Mucosa of gallbladder (tissue), 1 donor: ENCODE results near the gene PLEKHA1. TPM values are rescaled to one million over a fixed set of nuclear protein-coding genes. Genes with fewer than 3 reads are reported as not detected.

Experiments
- DNase-seq: peaks from one replicate; pipeline ENCODE4 v3.0.0-alpha.2; 2020; ENCODE audit warnings: low spot score
- total RNA-seq: library from RNA; stranded (reverse); gene quantifications from one replicate; pipeline ENCODE4 v1.2.1, GENCODE V29; 2021
- donor health status: DM: no; HTN: no; CAD: no.

The PLEKHA1 gene
- total RNA-seq, 1 donor from 2014 or later: 54.8 TPM

DNA sequence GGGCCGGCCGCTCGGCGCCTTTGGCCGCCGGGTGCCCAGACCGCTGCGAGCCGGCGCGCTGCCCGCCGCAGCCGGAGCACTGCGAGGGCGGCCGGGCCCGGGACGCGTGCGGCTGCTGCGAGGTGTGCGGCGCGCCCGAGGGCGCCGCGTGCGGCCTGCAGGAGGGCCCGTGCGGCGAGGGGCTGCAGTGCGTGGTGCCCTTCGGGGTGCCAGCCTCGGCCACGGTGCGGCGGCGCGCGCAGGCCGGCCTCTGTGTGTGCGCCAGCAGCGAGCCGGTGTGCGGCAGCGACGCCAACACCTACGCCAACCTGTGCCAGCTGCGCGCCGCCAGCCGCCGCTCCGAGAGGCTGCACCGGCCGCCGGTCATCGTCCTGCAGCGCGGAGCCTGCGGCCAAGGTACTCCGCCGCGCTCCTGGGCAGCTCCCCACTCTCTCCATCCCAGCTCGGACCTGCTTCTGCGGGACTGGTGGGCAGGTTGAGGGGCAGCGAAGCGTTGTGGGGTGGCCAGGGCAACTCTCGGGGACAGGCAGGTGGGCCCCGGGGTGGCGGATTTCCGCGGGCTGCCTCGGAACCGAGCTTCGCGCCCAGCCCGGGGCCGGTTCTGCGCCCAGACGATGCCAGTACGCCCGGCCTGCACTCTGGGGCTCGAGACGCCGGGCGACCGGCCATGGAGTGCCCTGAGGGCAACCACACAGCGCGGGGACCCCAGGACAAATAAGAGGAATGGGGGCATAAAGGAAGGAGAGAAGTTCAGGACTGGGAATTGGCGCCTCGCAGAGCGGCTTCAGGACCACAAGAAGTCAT is 87.4 kb downstream of the PLEKHA1 start:
- no peak for DNase-seq

DNA sequence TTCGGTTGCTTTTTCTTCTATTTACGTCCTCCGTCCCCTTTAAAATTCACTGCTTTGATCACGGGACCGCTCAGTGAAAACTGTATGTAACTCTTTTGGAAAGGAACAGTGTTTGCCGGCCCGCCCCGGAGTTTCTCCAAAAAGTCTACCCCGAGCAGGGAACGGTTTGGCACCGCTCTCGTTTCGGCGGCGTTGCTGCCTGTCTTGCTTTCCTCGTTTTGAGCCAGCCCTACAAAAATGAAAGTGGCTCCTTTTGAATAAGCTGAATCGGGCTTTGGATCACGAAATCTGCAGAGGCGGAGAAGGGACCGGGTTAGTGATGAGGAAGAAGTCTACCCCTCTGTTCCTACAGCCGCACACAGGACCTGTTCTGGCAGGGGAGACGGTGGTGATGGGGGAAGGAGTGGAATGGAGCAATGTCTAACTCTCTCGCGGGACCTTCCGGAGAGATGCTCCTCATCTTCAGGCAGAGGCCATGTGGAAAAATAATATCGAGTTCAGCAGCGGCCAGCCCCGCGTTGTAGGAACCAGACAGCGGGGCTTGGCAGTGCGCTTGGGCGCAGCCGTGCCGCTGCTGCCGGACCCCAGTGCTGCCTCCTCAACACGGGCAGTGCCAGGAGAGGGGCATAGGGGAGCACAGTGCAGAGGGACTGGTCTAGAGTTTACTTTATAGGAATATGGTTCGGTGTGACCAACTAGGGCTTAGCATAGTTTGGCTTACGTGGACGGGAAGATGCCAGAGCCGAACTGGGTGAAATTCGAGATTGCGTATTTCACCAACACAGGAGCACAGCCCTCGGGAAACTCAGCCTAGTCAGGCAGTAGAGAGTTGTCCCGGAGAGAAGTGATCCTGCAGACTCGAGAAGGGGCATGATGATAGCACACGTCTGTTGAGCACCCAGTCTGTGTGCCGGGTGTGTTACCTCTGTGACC is 88.3 kb downstream of the PLEKHA1 start:
- DNase-seq: no peak

DNA sequence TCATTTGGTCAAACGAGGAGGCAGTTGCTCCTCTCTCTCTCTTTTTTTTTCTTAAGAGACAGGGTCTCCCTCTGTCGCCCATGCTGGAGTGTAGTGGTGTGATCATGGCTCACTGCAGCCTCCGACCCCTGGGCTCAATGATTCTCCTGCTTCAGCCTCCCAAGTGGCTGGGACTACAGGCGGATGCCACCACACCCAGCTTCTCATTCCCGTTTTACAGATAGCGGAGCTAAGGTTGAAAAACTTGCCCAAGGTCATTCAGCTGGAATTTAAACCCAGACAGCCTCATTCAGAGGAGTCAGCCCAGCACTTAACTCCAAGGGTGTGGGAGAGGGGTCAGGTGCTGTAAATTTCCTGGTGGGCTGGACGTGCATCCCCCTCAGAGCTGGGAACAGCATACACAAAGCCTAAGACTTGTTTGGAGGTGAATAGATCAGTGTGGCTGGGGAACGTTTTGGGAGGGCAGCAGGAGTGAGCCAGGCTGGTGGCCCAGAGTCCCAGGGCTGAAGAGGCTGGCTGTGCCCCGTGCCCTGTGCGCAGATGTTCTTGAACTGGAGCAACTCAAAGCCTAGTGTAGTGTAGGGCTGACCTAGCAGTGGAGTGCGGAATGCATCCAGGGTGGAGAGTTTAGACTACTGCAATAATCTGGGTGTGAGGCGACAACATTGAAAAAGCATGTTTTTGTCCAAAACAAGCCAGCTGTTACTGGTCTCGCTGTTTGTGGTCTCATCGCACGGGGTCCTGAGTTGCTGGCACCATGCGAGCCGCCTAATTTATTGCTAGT is 89.2 kb downstream of the PLEKHA1 start:
- DNase-seq: no peak

DNA sequence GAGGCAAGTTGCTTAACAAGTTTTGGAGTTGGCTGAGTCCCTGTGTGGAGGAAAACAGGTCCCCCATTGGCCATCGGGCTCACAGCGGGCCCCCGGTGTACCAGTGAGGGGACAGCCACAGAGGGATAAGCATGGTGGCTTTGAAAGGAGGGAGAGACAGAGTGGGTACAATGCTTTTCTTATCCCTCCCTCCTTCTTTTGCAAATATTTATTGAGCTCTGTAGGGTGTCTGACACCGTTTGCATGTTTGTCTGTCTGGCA is 89.7 kb downstream of the PLEKHA1 start:
- no peak for DNase-seq

DNA sequence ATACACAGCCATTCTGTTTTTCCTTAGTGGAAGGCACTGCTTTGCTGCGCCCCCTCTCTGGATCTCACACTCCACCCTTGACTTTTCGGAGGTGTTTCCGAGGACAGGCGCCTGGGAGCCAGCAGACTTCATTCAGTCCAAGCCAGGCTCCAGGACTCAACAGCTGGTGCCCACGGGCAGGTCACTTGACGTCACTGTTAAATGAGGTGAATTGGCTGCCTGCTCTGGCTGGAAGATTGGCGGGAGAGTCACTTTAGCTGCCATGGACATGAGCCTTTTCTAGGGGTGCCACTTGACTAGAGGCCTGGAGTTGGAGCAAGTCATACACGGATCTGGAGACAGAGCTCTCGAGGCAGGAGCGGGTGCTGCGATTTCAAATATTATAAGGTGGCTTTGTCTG is 90.1 kb downstream of the PLEKHA1 start:
- no peak for DNase-seq

DNA sequence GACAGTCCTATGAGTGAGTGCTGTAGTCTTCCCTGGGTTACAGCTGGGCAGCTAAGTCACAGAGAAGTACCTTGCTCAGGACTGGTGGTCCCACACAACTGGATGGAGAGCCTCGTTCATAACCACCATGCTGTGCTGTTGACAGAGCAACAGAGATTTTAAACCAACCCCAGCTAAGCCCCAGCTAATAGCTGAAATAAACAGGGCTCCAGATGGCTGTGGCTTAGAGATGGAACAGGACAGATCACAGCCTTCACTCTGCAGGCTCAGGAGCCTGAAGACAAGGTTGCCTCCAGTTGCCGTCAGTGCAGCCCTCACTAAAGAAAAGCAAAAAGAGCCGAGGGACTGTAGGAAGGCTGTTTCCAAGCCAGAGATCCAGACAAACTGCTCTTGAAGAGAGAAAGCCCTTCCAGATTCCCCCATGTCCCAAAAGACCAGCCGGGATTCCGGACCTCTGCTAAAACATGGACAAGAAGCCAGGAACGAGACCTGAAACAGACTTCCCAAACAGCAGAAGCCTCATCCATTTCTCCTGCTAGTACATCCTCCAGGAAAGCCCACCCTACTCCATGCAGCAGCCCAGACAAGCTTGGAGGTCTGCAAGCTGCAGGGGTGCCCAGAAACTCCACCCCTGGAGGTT is 91.0 kb downstream of the PLEKHA1 start:
- no peak for DNase-seq

DNA sequence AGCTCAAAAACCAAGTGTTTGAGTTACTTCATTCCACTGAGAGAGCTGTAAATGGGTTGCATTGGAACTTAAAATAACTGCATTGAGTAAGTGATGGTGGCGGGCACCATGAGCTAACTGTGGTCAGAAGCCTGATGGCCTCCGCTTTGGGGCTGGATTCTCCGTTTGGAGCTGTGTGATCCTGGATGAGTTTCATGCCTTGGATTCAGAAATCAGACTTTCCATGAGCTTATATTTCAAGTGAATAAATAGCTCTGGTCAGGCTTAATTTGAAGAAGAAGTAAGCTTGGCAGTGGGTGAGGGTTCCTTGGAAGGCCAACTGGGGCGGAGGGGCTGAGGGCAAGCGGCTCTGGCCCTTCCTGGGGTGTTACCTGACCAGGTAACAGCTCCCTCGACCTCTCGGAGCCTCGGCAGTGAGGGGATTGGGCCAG is 92.5 kb downstream of the PLEKHA1 start:
- no peak for DNase-seq

DNA sequence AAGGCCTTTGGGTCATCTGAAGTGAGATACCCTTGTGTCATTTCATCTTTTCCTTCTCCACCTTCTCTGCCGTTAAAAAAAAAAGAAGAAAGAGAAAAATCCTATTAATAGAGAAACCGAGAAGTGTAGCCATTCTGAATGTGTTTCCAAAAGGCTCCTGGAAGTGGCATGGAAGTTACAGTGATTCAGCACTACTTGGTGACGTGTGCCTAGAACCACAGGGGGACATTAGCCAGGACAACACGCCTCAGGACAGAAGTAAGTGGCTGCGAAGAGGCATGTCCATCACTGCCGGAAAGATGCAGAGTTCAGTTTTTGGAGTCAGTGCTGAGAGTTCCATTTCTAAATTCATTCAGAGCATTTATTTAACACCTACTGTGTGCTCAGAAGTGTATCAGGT is 93.2 kb downstream of the PLEKHA1 start:
- no peak for DNase-seq

DNA sequence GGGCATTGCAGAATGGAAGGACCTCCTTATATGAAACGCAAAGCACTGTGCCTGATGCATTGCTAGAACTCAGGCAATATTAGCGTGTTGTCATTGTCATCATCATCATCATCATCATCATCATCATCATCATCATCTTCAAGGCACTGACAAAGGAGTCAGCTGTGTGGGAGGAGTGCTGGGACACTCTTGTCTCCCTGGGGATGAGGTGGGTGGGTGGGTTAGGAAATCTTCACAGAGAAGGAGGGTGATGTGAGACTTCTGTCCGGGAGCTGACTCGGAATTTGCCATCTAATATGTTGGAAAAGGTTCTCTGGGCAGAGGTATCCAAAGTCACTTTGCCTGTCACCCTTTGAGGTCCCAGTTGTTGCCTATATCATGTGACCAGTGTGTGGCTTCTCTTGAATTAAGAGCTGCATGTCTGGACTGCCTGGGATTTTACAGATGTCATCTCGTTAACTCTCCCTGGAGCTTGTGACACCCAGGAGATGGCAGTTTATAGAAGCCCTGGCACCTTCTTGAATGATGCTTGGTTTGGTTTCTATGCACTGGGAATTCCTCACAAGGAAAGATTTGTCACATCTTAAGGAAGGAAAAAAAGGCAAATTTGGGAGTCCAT is 93.9 kb downstream of the PLEKHA1 start:
- no peak for DNase-seq

DNA sequence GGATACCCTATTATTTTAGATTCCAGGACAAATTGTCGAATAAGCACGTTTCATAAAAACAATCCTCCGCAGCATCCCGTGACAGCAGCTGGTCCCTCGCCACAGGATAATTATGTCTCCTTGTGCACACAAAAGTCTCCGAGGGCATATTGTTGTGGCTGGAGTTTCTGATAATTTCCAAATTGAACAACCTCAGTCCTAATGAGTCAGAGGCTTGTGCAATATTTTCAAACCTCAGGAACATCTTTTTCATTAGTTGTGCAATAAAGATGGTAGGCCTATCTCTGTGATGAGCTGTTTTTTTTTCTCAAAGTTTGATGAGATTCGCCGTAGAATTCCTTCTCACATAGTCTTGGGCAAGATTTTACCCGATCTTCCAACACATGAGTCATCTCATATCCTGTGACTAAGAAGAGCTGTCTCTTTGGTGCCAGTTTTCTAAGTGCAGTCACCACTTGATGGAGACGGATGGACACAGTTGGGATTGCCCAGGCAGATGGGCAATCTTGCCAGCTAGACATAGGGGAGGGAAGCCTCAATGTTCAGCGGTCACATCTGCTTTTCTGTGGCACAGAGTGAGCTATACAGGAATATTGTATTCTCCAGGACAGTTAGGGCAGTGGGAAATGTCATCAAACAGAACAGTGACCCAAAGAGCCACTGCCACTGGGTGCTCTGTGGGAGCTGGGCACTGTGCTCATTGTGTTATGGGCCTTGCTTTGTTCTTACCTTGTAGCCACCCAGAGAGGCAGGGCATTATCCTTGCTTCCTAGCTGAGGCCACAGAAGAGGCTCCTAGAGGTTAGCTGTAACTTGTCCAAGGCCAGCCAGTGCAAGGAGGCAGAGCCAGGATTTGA is 94.6 kb downstream of the PLEKHA1 start:
- no peak for DNase-seq

DNA sequence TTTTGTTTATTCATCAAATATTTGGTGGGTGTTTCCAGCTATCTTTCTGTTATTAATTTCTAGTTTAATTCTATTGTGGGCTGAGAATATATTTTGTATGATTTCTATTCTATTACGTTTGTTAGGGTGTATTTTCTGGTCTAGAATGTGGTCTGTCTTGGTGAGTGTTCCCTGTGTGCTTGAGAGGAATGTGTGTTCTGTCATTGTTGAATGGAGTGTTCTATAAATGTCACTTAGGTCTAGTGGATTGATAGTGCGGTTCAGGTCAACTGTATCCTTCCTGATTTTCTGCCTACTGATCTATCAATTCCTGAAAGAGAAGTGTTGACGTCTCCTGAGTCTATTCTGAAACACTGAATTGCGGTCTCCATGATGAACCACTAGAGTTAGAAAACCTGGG is 95.3 kb downstream of the PLEKHA1 start:
- DNase-seq: no peak

DNA sequence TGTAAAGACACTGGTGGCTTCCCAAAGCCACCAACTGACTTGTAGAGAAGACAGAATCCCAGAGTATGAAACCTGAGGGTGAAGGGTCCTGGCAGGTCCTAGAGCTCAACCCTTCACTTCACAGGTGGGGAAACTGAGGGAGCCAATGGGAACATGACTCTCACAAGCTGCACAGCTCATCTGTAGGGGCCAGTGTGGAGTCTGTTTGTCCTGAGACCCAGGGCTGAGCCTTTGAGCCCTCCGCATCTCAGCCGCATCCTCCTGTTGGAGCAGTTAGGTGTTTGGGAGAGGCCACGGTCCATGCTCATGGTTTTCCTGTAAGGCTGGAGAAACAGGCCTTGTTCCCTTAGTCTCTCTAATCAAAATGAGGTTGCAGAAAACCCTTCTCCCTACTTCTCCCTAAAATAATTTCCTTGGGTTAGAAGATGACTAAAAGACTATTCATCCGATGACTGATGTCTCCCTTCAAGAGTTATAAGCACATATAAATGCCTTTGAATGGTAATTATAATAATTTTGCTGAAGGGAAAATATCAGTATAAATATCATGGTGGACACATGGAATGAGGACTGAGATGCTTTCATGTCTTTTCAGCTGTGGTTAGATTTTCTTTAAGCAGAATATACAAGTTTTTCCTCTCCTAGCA is 97.1 kb downstream of the PLEKHA1 start:
- no peak for DNase-seq

DNA sequence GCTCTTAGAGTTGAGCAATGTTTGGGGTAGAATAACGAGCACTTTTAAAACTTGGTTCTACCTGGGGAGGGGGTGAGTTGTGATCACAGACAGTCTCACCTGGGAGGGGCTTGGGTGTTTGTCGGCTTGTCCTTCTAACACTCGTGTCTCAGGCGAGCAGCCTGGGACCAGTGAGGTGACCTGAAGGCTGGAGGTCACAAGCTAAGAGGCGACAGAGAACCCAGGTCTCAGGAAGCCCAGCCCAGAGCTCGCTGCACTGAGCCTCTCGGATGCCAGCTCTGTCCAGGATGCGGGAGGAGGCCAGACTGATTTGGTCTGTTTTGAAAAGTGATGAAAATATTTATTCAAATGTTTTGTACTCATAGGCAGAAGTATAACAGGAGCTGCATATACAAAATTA is 98.6 kb downstream of the PLEKHA1 start:
- no peak for DNase-seq

DNA sequence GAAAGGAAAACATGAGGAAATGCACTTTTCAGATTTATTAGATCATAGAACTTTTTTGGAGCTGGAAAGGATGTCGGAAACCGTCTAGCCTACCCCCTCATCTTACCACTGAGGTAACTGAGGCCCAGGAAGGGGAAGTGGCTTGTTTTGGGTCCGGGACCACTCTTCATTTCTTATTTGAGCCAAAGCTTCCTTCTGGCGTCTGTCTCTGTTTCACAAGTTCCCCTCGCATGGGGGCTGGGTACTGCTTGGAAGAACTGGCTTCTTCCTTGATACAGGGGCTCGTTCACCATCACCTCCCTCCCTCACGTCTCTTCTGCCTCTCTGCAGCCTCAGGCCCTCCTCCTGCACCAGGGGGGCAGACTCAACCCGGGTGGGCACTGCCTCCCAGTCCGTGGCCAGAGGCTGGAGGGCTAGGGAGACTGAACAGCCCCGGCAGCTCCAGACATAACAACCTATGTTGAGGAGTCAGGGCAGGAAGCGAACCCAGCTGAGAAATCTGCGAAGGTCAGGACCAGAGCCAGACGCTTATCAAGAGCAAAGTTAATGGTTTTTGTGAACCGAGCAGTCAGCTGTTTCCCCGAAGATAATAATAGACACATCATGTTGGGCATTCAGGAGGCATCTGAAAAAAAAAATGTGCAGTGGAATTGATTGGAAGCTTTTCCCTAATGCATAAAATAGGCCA is 99.8 kb downstream of the PLEKHA1 start:
- no peak for DNase-seq

DNA sequence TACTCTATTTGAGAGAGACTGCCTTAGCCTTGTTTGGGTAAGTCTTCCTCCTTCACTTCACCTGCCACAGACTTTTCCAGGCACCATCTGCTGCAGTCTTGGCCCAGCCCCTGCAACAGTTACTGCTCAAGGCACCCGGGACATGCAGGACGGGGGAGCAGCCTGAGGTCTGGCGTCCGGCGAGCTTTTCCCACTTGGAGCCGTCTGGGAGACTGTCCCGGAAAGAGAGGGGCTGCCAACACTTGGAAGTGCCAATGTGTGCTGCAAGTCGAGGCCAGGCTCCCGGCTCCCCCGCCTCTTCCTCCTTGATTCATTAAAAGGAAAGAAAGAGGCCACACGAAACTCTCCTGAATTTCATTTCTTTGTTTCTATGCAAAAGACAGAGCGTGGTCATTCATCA is 100.6 kb downstream of the PLEKHA1 start:
- DNase-seq: no peak

DNA sequence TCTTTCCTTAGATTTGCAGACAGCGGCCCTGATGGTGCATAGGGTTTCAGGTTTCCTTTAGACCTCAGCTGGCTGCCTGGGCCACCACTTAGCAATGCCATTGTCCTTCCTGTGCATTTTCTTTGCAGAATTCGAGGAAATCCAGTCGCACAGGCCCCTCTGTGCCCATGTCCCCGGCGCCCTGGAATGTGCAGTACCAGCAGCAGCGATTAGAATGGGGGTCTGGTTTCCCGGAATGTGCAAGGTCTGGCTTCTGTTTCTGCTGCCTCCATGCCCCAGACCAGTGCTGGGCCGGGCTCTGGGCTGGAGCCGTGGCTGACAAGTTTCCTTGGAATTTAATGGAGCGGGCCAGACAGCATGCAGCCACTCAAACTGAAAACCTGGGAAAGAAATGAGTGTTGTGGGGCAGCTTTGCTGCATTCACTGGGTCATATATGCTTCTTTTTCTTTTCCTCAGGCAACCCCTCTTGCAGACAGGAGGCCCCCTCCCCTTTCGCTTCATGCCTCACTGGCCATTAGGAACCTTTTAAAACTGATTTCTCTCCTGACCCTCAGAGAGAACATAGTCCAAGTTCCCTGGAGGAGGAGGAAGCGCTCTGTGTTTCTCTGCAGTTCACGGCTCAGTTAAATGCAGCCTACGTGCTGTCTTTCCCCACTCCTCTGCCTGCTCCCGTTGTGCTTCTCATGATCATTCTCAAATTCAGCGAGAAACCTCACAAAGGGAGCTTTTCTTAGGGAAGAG is 101.3 kb downstream of the PLEKHA1 start:
- no peak for DNase-seq

DNA sequence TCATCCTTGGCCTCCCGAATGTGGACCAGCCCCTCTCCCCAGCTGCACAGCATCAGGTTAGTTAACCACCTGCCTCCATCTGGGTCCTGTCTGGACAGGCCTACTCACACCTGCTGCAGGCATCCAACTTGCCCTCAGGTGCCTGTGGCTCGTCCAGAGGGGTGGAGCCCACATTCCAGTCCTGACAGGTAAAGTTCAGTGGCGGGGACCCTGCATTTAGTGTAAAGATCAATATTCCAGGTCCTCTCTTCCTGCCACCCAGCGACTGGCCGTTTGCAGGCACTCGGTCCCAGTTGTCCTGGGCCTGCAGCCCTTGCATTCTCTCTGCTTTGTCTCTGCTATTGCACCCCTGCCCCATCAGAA is 101.8 kb downstream of the PLEKHA1 start:
- no peak for DNase-seq

DNA sequence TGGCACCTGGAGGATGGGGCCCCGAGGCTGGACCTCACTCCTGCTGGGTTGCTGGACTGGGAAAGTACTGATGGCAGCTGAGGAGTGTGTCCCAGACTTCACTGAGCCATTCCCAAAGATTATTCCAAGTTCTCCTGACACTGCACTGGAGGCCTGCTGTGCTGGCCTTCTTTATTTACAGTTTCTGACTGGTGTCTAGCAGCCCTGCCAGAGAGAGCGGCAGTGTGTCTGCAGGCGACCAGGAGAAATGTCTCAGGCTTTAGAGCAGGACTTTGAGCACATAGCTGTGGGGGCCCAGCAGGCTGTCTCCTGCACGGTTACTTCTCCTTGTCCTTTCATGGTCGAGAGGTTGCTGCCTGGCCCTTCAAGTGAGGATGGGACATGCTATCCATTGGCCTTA is 102.9 kb downstream of the PLEKHA1 start:
- DNase-seq: no peak

DNA sequence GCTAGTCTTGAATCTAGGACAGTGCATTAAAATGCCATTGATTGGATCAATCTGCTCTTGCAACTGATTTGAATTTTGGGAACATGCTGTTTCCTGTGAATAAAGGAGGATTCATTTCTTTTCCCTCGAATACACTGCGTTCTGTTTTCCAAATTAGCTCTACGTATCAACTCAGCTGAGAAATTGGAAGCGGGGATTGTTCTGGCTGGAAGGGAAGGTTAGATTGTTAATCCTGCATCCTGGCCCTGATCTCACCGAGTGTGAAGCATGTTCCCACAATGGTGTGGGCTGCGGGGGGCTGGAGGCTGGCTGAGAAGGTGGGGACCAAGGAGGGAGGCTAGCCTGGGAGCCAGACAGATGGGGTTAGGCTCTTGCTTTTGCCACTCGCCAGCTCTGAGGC is 104.5 kb downstream of the PLEKHA1 start:
- DNase-seq: no peak
